GM23338 (cell line): Measurements from ENCODE around the gene RNF4. TPM values are rescaled to one million over a fixed set of nuclear protein-coding genes. Genes with fewer than 3 reads are reported as not detected.

ENCODE experiments used
- ATAC-seq: fragments of 200-7000 bp; cut with Tn5 transposase; 3 replicates; pipeline ENCODE4 v1.9.1; 2020
- DNase-seq: peaks from one replicate; pipeline ENCODE4 v3.0.0-alpha.2; 2015; ENCODE audit warnings: low spot score
- H2AFZ ChIP-seq: fragments of 200-600 bp; sonication (generic); 2 replicates; pipeline ENCODE4 v1.8.0; 2016; ENCODE audit warnings: antibody characterized with exemption, mild to moderate bottlenecking, moderate library complexity
- H3F3A ChIP-seq: fragments of 200-600 bp; sonication (generic); replicated peaks from 2 replicates; pipeline ENCODE4 v1.8.0; 2017; ENCODE audit warnings: antibody characterized with exemption, mixed run types, low read depth
- H3K27ac ChIP-seq: fragments of 200-600 bp; sonication (generic); 2 replicates; pipeline ENCODE4 v1.6.1; 2016; ENCODE audit warnings: low read depth
- H3K27me3 ChIP-seq: fragments of 200-600 bp; sonication (generic); 2 replicates; pipeline ENCODE4 v1.8.0; 2016; ENCODE audit warnings: mild to moderate bottlenecking, mixed run types, moderate library complexity; ENCODE audit not compliant: insufficient read depth
- H3K36me3 ChIP-seq: fragments of 200-600 bp; sonication (generic); 2 replicates; pipeline ENCODE4 v1.8.0; 2016; ENCODE audit warnings: mild to moderate bottlenecking; ENCODE audit not compliant: insufficient read depth
- H3K4me1 ChIP-seq: fragments of 200-600 bp; sonication (generic); 2 replicates; pipeline ENCODE4 v1.8.0; 2016; ENCODE audit warnings: mild to moderate bottlenecking, moderate library complexity; ENCODE audit not compliant: insufficient read depth
- H3K4me2 ChIP-seq: fragments of 200-600 bp; sonication (generic); 2 replicates; pipeline ENCODE4 v1.7.1; 2017; ENCODE audit warnings: mixed run types
- H3K4me3 ChIP-seq: fragments of 200-600 bp; sonication (generic); 2 replicates; pipeline ENCODE4 v1.6.1; 2016; ENCODE audit warnings: mixed run types
- H3K79me2 ChIP-seq: fragments of 200-600 bp; sonication (generic); replicated peaks from 2 replicates; pipeline ENCODE4 v1.8.0; 2017; ENCODE audit warnings: mild to moderate bottlenecking; ENCODE audit not compliant: insufficient read depth
- H3K9me2 ChIP-seq: fragments of 200-600 bp; sonication (generic); 2 replicates; pipeline ENCODE4 v1.8.0; 2017; ENCODE audit not compliant: insufficient read depth
- H4K20me1 ChIP-seq: fragments of 200-600 bp; sonication (generic); replicated peaks from 2 replicates; pipeline ENCODE4 v1.8.0; 2017; ENCODE audit warnings: mild to moderate bottlenecking; ENCODE audit not compliant: insufficient read depth
- H3K27ac Mint-ChIP-seq: 2 replicates; pipeline ENCODE4 v1.8.0; 2020; ENCODE audit warnings: inconsistent platforms, mild to moderate bottlenecking, moderate library complexity, mixed read lengths
- H3K27me3 Mint-ChIP-seq: 3 replicates; pipeline ENCODE4 v1.8.0; 2022; ENCODE audit warnings: low read depth, mild to moderate bottlenecking, moderate library complexity, mixed read lengths, inconsistent platforms; ENCODE audit not compliant: insufficient read depth, poor library complexity
- H3K36me3 Mint-ChIP-seq: 3 replicates; pipeline ENCODE4 v1.8.0; 2021; ENCODE audit warnings: low read depth, mild to moderate bottlenecking, inconsistent platforms, moderate library complexity, mixed read lengths
- H3K4me1 Mint-ChIP-seq: 3 replicates; pipeline ENCODE4 v1.8.0; 2020; ENCODE audit warnings: mild to moderate bottlenecking, inconsistent platforms, mixed read lengths
- H3K4me3 Mint-ChIP-seq: 3 replicates; pipeline ENCODE4 v1.8.0; 2021; ENCODE audit warnings: moderate library complexity, mild to moderate bottlenecking, inconsistent platforms, mixed read lengths
- H3K9me3 Mint-ChIP-seq: 3 replicates; pipeline ENCODE4 v1.8.0; 2020; ENCODE audit warnings: moderate library complexity, mild to moderate bottlenecking, inconsistent platforms, mixed read lengths
- CREB1 ChIP-seq: fragments of 250-450 bp; sonication (Bioruptor Pico); IDR thresholded peaks from 2 replicates; pipeline ENCODE4 v1.5.0; 2020; ENCODE audit warnings: low read depth, mild to moderate bottlenecking, moderate library complexity
- EZH2 ChIP-seq: fragments of 200-600 bp; sonication (generic); IDR thresholded peaks from one replicate; pipeline ENCODE4 v1.8.0; 2017; ENCODE audit warnings: antibody characterized with exemption, mild to moderate bottlenecking, low read depth; ENCODE audit not compliant: unreplicated experiment
- EZH2phosphoT487 ChIP-seq: fragments of 200-600 bp; sonication (generic); IDR thresholded peaks from one replicate; pipeline ENCODE4 v1.8.1; 2018; ENCODE audit warnings: antibody characterized with exemption; ENCODE audit not compliant: unreplicated experiment
- JUNB ChIP-seq: IDR thresholded peaks from one replicate; pipeline ENCODE4 v1.6.1; 2016; ENCODE audit warnings: antibody characterized with exemption; ENCODE audit not compliant: unreplicated experiment
- NANOG ChIP-seq: IDR thresholded peaks from 2 replicates; pipeline ENCODE4 v1.6.1; 2016; ENCODE audit warnings: antibody characterized with exemption, borderline replicate concordance
- POLR2AphosphoS5 ChIP-seq: IDR thresholded peaks from 2 replicates; pipeline ENCODE4 v1.6.1; 2016; ENCODE audit warnings: antibody characterized with exemption, low read depth
- STAT1 ChIP-seq: IDR thresholded peaks from one replicate; pipeline ENCODE4 v1.6.1; 2016; ENCODE audit warnings: antibody characterized with exemption; ENCODE audit not compliant: unreplicated experiment
- ZNF114 ChIP-seq: fragments of 250-450 bp; sonication (Bioruptor Pico); IDR thresholded peaks from 2 replicates; pipeline ENCODE4 v1.5.0; 2020; ENCODE audit warnings: mild to moderate bottlenecking, moderate library complexity
- ZNF331 ChIP-seq: fragments of 250-450 bp; sonication (Bioruptor Pico); IDR thresholded peaks from 2 replicates; pipeline ENCODE4 v1.5.0; 2020; ENCODE audit warnings: low read depth, mild to moderate bottlenecking, moderate library complexity
- polyA plus RNA-seq: library from polyadenylated mRNA; unstranded; fragments of >200 nt; fragmentation: Nextera tagmentation; extraction: Ambion mirVana; gene quantifications from 2 replicates; pipeline ENCODE4 v1.2.1, GENCODE V29; 2016
- total RNA-seq: library from RNA; depleted of rRNA; stranded (reverse); fragments of >200 nt; shearing (Covaris generic); gene quantifications from 2 replicates; pipeline ENCODE4 v1.2.3, GENCODE V29; 2014
- TF ChIP-seq, protein P1 (sequence below): IDR thresholded peaks from 2 replicates; pipeline ENCODE4 v1.6.1; 2016; ENCODE audit warnings: antibody characterized with exemption
- TF ChIP-seq, protein P2 (sequence below): IDR thresholded peaks from one replicate; pipeline ENCODE4 v1.6.1; 2018; ENCODE audit warnings: antibody characterized with exemption; ENCODE audit not compliant: unreplicated experiment
- TF ChIP-seq, protein P3 (sequence below): fragments of 250-450 bp; sonication (Bioruptor Pico); IDR thresholded peaks from 2 replicates; pipeline ENCODE4 v1.5.0; 2020; ENCODE audit warnings: mild to moderate bottlenecking, moderate library complexity
- TF ChIP-seq, protein P4 (sequence below), 2 experiments: fragments of 200-600 bp in 1 of 2; sonication (generic) in 1 of 2; conservative IDR thresholded peaks; 2 replicates each; pipeline versions ENCODE4 v1.5.1 to v1.6.1; 2016 to 2017; ENCODE audit warnings: antibody characterized with exemption in 2 of 2, low read depth in 2 of 2, mild to moderate bottlenecking in 2 of 2, moderate library complexity in 1 of 2

Gene RNF4
- total and polyA plus RNA-seq, 2 experiments from 2014 or later: 47.7 to 77.2 TPM

DNA sequence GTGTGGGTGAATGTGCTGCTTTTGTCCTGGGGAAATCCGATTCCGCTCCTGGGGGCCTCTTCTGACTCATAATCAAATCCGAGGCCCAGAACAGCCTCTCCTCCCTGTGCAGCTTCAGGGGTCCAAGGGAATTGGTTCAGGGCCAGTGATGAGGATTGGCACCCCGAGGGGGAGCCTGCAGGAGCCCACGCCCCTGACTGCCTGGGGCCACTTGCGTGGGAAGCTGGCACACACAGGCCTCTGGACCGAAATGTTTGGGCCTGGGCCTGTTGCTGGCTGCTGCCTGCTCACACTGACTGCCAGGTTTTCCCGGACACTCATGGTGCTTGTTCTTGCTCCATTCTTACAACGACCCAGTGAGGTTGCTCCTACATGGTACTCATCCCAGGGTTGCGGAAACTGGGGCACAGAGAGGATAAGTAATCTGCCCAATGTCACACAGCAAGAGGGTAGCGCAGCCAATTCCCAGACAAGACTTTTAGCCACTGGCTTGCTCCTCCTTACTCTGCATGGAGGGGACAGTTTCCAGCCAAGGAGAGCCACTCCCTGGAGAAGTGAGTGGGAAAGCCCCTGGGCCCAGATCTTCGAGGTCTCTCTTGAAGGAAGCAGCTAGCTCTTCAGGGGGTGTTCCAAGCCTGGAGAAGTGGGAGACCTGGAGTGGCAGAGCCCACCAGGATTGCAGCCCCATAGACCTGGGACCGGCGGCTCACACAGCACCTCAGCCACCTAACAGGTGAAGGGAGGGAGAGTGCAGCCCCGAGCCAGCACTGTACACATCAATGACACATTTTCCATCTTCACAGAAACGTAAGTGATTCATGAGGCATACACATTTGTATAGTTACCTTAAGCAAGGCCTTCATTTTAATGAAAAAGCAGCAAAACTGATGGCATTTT, 29.8 kb upstream of the RNF4 start:
- H3K9me2 ChIP-seq: no peaks in the 10 kb centered on the region
- no peaks in the 10 kb centered on the region for H3K27me3 ChIP-seq
- H3K4me3 ChIP-seq: no peak overlapping the region
- H3K36me3 ChIP-seq: no peaks in the 10 kb centered on the region
- peaks cover 8% of the 10 kb centered on the region for H3K27me3 Mint-ChIP-seq
- no peak overlapping the region for H3K4me3 Mint-ChIP-seq
- no peaks in the 10 kb centered on the region for H3F3A ChIP-seq
- H3K4me1 ChIP-seq: no peaks in the 10 kb centered on the region
- H3K36me3 Mint-ChIP-seq: no peaks in the 10 kb centered on the region
- H3K79me2 ChIP-seq: no peaks in the 10 kb centered on the region
- H2AFZ ChIP-seq: no peak overlapping the region; the same call in 1 of the 2 replicates
- no peak overlapping the region for H3K27ac ChIP-seq
- H3K4me2 ChIP-seq: no peak overlapping the region
- no peaks in the 10 kb centered on the region for H4K20me1 ChIP-seq
- peaks cover 1% of the 10 kb centered on the region; the same call in 1 of the 3 replicates for H3K4me1 Mint-ChIP-seq
- ATAC-seq (no peak), DNase-seq (no peak)
- no peak for TF ChIP-seq ZNF331 (CRISPR knock-in tag)
- no peak for TF ChIP-seq ZNF114 (CRISPR knock-in tag)
- no peak for TF ChIP-seq JUNB
- TF ChIP-seq, protein P1, sequence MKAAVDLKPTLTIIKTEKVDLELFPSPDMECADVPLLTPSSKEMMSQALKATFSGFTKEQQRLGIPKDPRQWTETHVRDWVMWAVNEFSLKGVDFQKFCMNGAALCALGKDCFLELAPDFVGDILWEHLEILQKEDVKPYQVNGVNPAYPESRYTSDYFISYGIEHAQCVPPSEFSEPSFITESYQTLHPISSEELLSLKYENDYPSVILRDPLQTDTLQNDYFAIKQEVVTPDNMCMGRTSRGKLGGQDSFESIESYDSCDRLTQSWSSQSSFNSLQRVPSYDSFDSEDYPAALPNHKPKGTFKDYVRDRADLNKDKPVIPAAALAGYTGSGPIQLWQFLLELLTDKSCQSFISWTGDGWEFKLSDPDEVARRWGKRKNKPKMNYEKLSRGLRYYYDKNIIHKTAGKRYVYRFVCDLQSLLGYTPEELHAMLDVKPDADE: no peak
- TF ChIP-seq EZH2phosphoT487: no peak
- no peak for TF ChIP-seq NANOG
- TF ChIP-seq POLR2AphosphoS5: no peak
- TF ChIP-seq, protein P2, sequence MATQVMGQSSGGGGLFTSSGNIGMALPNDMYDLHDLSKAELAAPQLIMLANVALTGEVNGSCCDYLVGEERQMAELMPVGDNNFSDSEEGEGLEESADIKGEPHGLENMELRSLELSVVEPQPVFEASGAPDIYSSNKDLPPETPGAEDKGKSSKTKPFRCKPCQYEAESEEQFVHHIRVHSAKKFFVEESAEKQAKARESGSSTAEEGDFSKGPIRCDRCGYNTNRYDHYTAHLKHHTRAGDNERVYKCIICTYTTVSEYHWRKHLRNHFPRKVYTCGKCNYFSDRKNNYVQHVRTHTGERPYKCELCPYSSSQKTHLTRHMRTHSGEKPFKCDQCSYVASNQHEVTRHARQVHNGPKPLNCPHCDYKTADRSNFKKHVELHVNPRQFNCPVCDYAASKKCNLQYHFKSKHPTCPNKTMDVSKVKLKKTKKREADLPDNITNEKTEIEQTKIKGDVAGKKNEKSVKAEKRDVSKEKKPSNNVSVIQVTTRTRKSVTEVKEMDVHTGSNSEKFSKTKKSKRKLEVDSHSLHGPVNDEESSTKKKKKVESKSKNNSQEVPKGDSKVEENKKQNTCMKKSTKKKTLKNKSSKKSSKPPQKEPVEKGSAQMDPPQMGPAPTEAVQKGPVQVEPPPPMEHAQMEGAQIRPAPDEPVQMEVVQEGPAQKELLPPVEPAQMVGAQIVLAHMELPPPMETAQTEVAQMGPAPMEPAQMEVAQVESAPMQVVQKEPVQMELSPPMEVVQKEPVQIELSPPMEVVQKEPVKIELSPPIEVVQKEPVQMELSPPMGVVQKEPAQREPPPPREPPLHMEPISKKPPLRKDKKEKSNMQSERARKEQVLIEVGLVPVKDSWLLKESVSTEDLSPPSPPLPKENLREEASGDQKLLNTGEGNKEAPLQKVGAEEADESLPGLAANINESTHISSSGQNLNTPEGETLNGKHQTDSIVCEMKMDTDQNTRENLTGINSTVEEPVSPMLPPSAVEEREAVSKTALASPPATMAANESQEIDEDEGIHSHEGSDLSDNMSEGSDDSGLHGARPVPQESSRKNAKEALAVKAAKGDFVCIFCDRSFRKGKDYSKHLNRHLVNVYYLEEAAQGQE: no peak
- TF ChIP-seq, protein P3, sequence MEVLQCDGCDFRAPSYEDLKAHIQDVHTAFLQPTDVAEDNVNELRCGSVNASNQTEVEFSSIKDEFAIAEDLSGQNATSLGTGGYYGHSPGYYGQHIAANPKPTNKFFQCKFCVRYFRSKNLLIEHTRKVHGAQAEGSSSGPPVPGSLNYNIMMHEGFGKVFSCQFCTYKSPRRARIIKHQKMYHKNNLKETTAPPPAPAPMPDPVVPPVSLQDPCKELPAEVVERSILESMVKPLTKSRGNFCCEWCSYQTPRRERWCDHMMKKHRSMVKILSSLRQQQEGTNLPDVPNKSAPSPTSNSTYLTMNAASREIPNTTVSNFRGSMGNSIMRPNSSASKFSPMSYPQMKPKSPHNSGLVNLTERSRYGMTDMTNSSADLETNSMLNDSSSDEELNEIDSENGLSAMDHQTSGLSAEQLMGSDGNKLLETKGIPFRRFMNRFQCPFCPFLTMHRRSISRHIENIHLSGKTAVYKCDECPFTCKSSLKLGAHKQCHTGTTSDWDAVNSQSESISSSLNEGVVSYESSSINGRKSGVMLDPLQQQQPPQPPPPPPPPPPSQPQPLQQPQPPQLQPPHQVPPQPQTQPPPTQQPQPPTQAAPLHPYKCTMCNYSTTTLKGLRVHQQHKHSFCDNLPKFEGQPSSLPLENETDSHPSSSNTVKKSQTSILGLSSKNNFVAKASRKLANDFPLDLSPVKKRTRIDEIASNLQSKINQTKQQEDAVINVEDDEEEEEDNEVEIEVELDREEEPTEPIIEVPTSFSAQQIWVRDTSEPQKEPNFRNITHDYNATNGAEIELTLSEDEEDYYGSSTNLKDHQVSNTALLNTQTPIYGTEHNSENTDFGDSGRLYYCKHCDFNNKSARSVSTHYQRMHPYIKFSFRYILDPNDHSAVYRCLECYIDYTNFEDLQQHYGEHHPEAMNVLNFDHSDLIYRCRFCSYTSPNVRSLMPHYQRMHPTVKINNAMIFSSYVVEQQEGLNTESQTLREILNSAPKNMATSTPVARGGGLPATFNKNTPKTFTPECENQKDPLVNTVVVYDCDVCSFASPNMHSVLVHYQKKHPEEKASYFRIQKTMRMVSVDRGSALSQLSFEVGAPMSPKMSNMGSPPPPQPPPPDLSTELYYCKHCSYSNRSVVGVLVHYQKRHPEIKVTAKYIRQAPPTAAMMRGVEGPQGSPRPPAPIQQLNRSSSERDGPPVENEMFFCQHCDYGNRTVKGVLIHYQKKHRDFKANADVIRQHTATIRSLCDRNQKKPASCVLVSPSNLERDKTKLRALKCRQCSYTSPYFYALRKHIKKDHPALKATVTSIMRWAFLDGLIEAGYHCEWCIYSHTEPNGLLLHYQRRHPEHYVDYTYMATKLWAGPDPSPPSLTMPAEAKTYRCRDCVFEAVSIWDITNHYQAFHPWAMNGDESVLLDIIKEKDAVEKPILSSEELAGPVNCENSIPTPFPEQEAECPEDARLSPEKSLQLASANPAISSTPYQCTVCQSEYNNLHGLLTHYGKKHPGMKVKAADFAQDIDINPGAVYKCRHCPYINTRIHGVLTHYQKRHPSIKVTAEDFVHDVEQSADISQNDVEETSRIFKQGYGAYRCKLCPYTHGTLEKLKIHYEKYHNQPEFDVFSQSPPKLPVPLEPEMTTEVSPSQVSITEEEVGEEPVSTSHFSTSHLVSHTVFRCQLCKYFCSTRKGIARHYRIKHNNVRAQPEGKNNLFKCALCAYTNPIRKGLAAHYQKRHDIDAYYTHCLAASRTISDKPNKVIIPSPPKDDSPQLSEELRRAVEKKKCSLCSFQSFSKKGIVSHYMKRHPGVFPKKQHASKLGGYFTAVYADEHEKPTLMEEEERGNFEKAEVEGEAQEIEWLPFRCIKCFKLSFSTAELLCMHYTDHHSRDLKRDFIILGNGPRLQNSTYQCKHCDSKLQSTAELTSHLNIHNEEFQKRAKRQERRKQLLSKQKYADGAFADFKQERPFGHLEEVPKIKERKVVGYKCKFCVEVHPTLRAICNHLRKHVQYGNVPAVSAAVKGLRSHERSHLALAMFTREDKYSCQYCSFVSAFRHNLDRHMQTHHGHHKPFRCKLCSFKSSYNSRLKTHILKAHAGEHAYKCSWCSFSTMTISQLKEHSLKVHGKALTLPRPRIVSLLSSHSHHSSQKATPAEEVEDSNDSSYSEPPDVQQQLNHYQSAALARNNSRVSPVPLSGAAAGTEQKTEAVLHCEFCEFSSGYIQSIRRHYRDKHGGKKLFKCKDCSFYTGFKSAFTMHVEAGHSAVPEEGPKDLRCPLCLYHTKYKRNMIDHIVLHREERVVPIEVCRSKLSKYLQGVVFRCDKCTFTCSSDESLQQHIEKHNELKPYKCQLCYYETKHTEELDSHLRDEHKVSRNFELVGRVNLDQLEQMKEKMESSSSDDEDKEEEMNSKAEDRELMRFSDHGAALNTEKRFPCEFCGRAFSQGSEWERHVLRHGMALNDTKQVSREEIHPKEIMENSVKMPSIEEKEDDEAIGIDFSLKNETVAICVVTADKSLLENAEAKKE (CRISPR knock-in tag): no peak
- TF ChIP-seq STAT1: no peak
- TF ChIP-seq CREB1 (CRISPR knock-in tag): no peak
- TF ChIP-seq EZH2: no peak
- TF ChIP-seq, protein P4, sequence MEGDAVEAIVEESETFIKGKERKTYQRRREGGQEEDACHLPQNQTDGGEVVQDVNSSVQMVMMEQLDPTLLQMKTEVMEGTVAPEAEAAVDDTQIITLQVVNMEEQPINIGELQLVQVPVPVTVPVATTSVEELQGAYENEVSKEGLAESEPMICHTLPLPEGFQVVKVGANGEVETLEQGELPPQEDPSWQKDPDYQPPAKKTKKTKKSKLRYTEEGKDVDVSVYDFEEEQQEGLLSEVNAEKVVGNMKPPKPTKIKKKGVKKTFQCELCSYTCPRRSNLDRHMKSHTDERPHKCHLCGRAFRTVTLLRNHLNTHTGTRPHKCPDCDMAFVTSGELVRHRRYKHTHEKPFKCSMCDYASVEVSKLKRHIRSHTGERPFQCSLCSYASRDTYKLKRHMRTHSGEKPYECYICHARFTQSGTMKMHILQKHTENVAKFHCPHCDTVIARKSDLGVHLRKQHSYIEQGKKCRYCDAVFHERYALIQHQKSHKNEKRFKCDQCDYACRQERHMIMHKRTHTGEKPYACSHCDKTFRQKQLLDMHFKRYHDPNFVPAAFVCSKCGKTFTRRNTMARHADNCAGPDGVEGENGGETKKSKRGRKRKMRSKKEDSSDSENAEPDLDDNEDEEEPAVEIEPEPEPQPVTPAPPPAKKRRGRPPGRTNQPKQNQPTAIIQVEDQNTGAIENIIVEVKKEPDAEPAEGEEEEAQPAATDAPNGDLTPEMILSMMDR (conservative IDR thresholded peaks at IDR 0.05; ENCODE audit: low read depth in 2 of 2): no peak
- no peaks in the 10 kb centered on the region for H3K9me3 Mint-ChIP-seq
- H3K27ac Mint-ChIP-seq: no peak overlapping the region
